Activated CD8-positive, alpha-beta T cell treated with anti-CD3 and anti-CD28 coated beads, Interleukin-2, amount 10 ng/mL, durations not matched to agents 7 days and 5 days (primary cell): ENCODE results near the gene WNT2B. TPM values are rescaled to one million over a fixed set of nuclear protein-coding genes. Genes with fewer than 3 reads are reported as not detected.

Source experiments
- ATAC-seq: fragments of 150-1000 bp; cut with Tn5 transposase; one replicate; pipeline ENCODE4 v1.10.0; 2021; ENCODE audit warnings: moderate library complexity
- CTCF ChIA-PET: fragments of 350-600 bp; sonication (Branson Sonifier 250); formaldehyde crosslinking; loops from one replicate; lab custom pipeline; 2021; ENCODE audit warnings: antibody characterized with exemption; lab: Charles Lee
- POLR2A ChIA-PET: fragments of 350-600 bp; sonication (Branson Sonifier 250); formaldehyde crosslinking; loops from one replicate; lab custom pipeline; 2021; ENCODE audit warnings: antibody characterized with exemption; lab: Charles Lee
- DNase-seq: peaks from one replicate; pipeline ENCODE4 v3.0.0-alpha.2; 2020
- H3K27ac Mint-ChIP-seq: one replicate; pipeline ENCODE4 v1.8.0; 2021; ENCODE audit warnings: mild to moderate bottlenecking, mixed read lengths
- H3K27me3 Mint-ChIP-seq: one replicate; pipeline ENCODE4 v1.8.0; 2021; ENCODE audit warnings: low read depth, mixed read lengths
- H3K36me3 Mint-ChIP-seq: one replicate; pipeline ENCODE4 v1.8.0; 2021; ENCODE audit warnings: low read depth, mixed read lengths
- H3K4me1 Mint-ChIP-seq: one replicate; pipeline ENCODE4 v1.8.0; 2021; ENCODE audit warnings: low read depth, mixed read lengths
- H3K4me3 Mint-ChIP-seq: one replicate; pipeline ENCODE4 v1.8.0; 2021; ENCODE audit warnings: mild to moderate bottlenecking, mixed read lengths
- H3K9me3 Mint-ChIP-seq: one replicate; pipeline ENCODE4 v1.8.0; 2022; ENCODE audit warnings: mixed read lengths; ENCODE audit not compliant: insufficient read depth
- total RNA-seq, 2 experiments: library from RNA; stranded (reverse); gene quantifications; one replicate each; pipeline ENCODE4 v1.2.3, GENCODE V29; 2021

Gene WNT2B
- total RNA-seq, 2 experiments from 2014 or later = not detected

GRCh38 chr1:112514901-112515300 lies 6.1 kb downstream of the WNT2B start:
- H3K9me3 Mint-ChIP-seq = no peaks in the 10 kb centered on the region
- H3K4me1 Mint-ChIP-seq = peaks cover 1% of the 10 kb centered on the region
- ChIA-PET POLR2A (no interaction called here), CTCF (interaction anchor here (1.6 kb wide), 1 partner anchor 13 kb away, joined by 6 read pairs; no protein-coding TSS in a partner anchor)
- H3K4me3 Mint-ChIP-seq = no peak overlapping the region
- H3K27me3 Mint-ChIP-seq = peaks cover 15% of the 10 kb centered on the region
- H3K36me3 Mint-ChIP-seq = no peaks in the 10 kb centered on the region
- no peak for DNase-seq
- ATAC-seq = no peak
- H3K27ac Mint-ChIP-seq = no peak overlapping the region

DNA sequence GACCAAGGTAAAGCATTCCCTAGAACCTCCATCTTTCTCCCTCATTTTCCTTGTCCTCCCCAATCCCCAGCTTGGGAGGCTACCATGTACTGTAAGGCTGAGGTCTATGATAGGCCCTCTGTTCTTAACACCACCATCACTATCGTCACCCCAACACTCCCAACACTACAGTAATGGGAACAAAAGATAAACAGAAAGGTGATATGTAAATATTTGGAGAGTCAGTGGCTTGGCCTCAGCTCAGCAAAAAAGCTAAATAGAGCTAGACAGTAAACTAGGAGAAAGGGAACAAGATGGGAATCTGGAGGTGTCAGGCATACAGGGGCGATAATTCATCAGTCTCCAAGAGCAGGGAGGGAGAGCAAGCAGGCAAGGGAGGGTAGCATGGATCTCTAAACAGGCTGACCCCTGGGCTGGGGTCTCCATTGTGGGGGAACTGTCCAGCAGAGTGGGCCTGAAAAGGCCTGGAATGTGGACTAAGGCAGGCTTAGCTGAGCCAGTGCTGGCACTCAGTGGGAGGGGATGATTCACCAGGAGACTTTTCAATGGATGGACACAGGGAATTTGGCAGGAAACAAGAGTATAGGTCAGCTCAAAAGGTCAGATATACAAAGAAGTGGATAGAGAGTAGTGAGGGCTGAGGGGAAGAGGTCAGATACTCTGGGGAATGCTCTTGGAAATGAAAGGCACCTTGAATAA lies 6.7 kb downstream of the WNT2B start:
- no peak for DNase-seq
- H3K4me3 Mint-ChIP-seq = no peak overlapping the region
- ChIA-PET CTCF (interaction anchor here (1.6 kb wide), 1 partner anchor 13 kb away, joined by 6 read pairs; no protein-coding TSS in a partner anchor), POLR2A (no interaction called here)
- H3K36me3 Mint-ChIP-seq = no peaks in the 10 kb centered on the region
- H3K4me1 Mint-ChIP-seq = peaks cover 1% of the 10 kb centered on the region
- no peak for ATAC-seq
- H3K27me3 Mint-ChIP-seq = peaks cover 9% of the 10 kb centered on the region
- no peak overlapping the region for H3K27ac Mint-ChIP-seq
- H3K9me3 Mint-ChIP-seq = no peaks in the 10 kb centered on the region

DNA sequence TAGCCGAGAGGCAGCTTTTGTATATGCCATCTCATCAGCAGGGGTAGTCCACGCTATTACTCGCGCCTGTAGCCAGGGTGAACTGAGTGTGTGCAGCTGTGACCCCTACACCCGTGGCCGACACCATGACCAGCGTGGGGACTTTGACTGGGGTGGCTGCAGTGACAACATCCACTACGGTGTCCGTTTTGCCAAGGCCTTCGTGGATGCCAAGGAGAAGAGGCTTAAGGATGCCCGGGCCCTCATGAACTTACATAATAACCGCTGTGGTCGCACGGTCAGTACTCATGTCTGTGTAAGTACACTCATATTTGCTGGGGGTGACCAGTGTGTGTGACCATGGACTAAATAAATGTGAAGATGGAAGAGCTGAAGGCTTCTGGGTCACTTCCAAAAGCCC lies 7.4 kb downstream of the WNT2B start:
- no peak overlapping the region for H3K4me3 Mint-ChIP-seq
- ATAC-seq = no peak
- peaks cover 4% of the 10 kb centered on the region for H3K27me3 Mint-ChIP-seq
- no peak overlapping the region for H3K27ac Mint-ChIP-seq
- CTCF ChIA-PET = no interaction called here
- no peaks in the 10 kb centered on the region for H3K36me3 Mint-ChIP-seq
- POLR2A ChIA-PET = no interaction called here
- H3K9me3 Mint-ChIP-seq = no peaks in the 10 kb centered on the region
- H3K4me1 Mint-ChIP-seq = peaks cover 1% of the 10 kb centered on the region
- DNase-seq = no peak

- ATAC-seq (no peak), DNase-seq (no peak)
- ChIA-PET CTCF (no interaction called here), POLR2A (no interaction called here)
- no peaks in the 10 kb centered on the region for H3K27me3 Mint-ChIP-seq
- peaks cover 1% of the 10 kb centered on the region for H3K4me1 Mint-ChIP-seq
- H3K9me3 Mint-ChIP-seq = no peaks in the 10 kb centered on the region
- H3K4me3 Mint-ChIP-seq = no peak overlapping the region
- H3K27ac Mint-ChIP-seq = no peak overlapping the region
- H3K36me3 Mint-ChIP-seq = no peaks in the 10 kb centered on the region
Observed at GRCh38 chr1:112517231-112517630, 8.5 kb downstream of the WNT2B start.

- DNase-seq = no peak
- Mint-ChIP-seq H3K27me3 (no peaks in the 10 kb centered on the region), H3K36me3 (no peaks in the 10 kb centered on the region), H3K27ac (no peak overlapping the region), H3K4me1 (no peaks in the 10 kb centered on the region), H3K4me3 (no peak overlapping the region), H3K9me3 (no peaks in the 10 kb centered on the region)
- ATAC-seq = no peak
- POLR2A ChIA-PET = no interaction called here
- CTCF ChIA-PET = no interaction called here
Observed at GRCh38 chr1:112517646-112518045, 8.9 kb downstream of the WNT2B start.

DNA sequence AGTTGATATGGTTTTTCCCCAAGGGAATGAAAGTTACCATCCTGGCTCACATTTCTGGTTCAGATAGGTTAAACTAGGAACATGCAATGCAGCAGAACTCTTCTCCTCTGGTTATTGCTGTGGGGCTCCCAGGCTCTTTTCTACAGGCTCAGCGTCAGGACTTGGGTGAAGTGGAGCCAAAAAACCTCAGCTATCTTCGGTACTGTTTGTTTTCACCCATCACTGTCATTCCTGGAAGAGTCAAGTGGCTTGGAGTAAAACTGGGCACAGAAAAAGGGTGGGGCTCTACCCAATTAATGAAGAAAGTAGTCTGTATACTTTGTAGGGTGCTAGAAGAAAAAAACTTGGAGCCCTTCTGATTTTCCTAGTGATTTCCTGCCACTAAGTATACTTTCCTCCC lies 9.4 kb downstream of the WNT2B start:
- CTCF ChIA-PET = no interaction called here
- H3K9me3 Mint-ChIP-seq = no peaks in the 10 kb centered on the region
- no peaks in the 10 kb centered on the region for H3K4me1 Mint-ChIP-seq
- H3K36me3 Mint-ChIP-seq = no peaks in the 10 kb centered on the region
- POLR2A ChIA-PET = no interaction called here
- no peak for DNase-seq
- no peak for ATAC-seq
- no peaks in the 10 kb centered on the region for H3K27me3 Mint-ChIP-seq
- no peak overlapping the region for H3K4me3 Mint-ChIP-seq
- H3K27ac Mint-ChIP-seq = no peak overlapping the region

DNA sequence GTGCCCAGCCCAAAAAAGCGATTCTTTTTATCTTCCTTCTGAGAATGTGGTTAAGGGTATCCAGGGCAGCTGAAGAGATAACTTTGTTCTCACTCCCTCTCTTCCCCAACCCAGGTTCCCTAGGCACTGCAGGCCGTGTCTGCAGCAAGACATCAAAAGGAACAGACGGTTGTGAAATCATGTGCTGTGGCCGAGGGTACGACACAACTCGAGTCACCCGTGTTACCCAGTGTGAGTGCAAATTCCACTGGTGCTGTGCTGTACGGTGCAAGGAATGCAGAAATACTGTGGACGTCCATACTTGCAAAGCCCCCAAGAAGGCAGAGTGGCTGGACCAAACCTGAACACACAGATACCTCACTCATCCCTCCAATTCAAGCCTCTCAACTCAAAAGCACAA lies 11.4 kb downstream of the WNT2B start:
- ChIA-PET POLR2A (no interaction called here), CTCF (interaction anchor here (1.6 kb wide), 1 partner anchor 8 kb away, joined by 3 read pairs; no protein-coding TSS in a partner anchor)
- no peaks in the 10 kb centered on the region for H3K36me3 Mint-ChIP-seq
- ATAC-seq (no peak), DNase-seq (no peak)
- no peaks in the 10 kb centered on the region for H3K9me3 Mint-ChIP-seq
- no peaks in the 10 kb centered on the region for H3K27me3 Mint-ChIP-seq
- H3K27ac Mint-ChIP-seq = no peak overlapping the region
- H3K4me1 Mint-ChIP-seq = no peaks in the 10 kb centered on the region
- H3K4me3 Mint-ChIP-seq = no peak overlapping the region

DNA sequence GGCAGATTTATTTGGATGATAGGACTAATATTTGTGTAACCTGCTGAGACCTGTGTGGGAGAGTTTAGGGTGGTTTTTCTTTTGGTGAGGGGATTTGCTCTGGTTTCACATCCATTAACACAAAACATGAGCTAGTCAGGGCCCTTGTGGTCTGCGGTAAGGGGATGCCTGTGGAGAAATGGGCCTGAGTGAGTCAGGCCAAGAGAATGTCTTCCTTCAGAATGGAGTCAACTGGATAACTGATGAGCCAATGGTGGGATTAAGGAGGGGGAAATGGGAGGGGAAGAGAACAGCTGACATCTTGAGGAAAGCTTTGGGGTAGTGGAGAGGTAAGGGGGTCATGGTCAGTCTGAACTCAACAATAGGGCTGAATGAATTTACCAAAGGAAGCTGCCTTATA lies 13.9 kb downstream of the WNT2B start:
- DNase-seq = no peak
- H3K4me1 Mint-ChIP-seq = no peaks in the 10 kb centered on the region
- H3K27ac Mint-ChIP-seq = no peak overlapping the region
- H3K36me3 Mint-ChIP-seq = no peaks in the 10 kb centered on the region
- H3K4me3 Mint-ChIP-seq = no peak overlapping the region
- CTCF ChIA-PET = interaction anchor here (1.4 to 2.4 kb wide), 2 partner anchors 20 to 91 kb away, joined by 3 to 13 read pairs; no protein-coding TSS in a partner anchor
- no peak for ATAC-seq
- H3K27me3 Mint-ChIP-seq = no peaks in the 10 kb centered on the region
- POLR2A ChIA-PET = no interaction called here
- no peaks in the 10 kb centered on the region for H3K9me3 Mint-ChIP-seq

GRCh38 chr1:112524251-112524650 lies 15.5 kb downstream of the WNT2B start:
- H3K4me1 Mint-ChIP-seq = no peaks in the 10 kb centered on the region
- H3K9me3 Mint-ChIP-seq = no peaks in the 10 kb centered on the region
- H3K27ac Mint-ChIP-seq = no peak overlapping the region
- H3K27me3 Mint-ChIP-seq = no peaks in the 10 kb centered on the region
- POLR2A ChIA-PET = no interaction called here
- no peak overlapping the region for H3K4me3 Mint-ChIP-seq
- CTCF ChIA-PET = no interaction called here
- no peak for DNase-seq
- no peak for ATAC-seq
- no peaks in the 10 kb centered on the region for H3K36me3 Mint-ChIP-seq

DNA sequence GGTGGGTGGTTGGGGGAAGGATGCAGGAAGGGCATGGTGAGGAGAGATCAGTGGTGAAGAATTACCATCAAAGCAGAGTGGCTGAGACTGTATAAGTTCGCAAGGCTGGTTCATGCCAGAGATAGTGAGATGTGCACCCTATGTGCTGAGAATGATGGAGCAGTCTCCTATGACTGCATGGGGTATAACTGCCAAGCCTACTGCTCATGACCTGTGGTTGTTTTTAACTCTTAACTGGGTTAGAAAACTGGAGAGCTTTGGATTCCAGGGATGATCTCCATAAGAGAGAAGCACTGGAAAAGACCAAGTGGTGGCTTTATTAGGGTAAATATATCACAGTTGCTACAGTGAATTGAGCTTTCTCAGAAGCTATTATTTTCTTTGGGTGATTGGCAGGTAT lies 16.2 kb downstream of the WNT2B start:
- no peak overlapping the region for H3K4me3 Mint-ChIP-seq
- H3K4me1 Mint-ChIP-seq = no peaks in the 10 kb centered on the region
- H3K27me3 Mint-ChIP-seq = no peaks in the 10 kb centered on the region
- ATAC-seq = no peak
- no peak for DNase-seq
- no peaks in the 10 kb centered on the region for H3K36me3 Mint-ChIP-seq
- H3K9me3 Mint-ChIP-seq = no peaks in the 10 kb centered on the region
- ChIA-PET CTCF (no interaction called here), POLR2A (no interaction called here)
- H3K27ac Mint-ChIP-seq = no peak overlapping the region

DNA sequence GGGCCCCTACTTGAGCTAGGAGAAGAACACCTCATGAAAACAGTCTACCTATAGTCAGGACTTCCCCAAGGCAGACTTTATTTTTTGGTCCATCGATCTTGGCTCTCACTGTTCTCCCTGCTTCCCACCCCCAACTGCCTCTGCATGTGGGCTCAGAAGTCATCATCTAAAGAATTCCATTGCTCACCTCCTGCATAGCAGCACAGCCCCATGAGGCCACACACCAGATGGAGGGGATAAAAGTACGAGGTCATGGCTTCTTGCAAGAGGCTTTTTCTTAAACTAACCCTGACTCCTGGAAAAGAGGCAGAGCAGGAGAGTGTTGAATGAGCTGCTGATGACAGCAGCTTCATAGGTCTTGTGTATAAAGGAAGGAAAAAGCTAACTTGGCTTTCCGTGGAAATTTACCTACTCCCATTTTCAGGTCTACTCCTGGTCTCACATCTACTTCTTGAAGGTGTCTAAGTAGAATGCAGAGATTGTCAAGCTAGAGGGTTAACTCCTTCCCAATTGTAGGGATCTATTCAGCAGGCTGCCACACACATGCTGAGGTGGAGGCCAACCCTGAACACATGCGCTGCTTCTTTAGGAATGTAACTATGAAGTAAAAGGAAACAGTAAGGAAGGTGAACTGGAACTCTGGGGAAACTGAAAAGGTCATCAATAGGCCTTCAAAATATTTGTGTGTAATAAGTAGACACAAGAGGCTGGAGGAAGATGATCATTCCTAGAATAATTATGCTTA lies 18.7 kb downstream of the WNT2B start:
- POLR2A ChIA-PET = no interaction called here
- H3K36me3 Mint-ChIP-seq = no peaks in the 10 kb centered on the region

DNA sequence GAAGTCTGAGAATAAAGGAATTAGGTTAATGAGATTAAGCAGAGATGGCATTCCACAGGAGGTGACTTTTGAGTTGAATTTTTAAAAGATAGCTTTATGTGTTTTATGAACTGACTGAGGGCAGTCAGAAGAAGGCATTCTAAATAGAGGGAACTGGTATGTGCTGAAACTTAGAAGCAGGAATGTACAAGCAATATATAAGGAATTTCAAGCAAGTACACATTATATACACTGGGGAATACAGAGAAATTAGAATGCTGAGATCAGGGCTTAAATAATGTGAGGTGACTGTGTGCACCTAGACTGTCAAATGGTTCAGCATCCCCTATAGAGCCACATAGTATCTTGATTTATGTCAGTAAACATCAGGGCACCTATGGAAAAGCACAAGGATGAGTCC lies 19.3 kb downstream of the WNT2B start:
- no peak for ATAC-seq
- DNase-seq = no peak
- CTCF ChIA-PET = interaction anchor here (1.1 kb wide), 1 partner anchor 26 kb away, joined by 3 read pairs; no protein-coding TSS in a partner anchor
- Mint-ChIP-seq H3K9me3 (no peaks in the 10 kb centered on the region), H3K27me3 (no peaks in the 10 kb centered on the region), H3K4me1 (no peaks in the 10 kb centered on the region), H3K36me3 (no peaks in the 10 kb centered on the region), H3K4me3 (no peak overlapping the region), H3K27ac (no peak overlapping the region)
- POLR2A ChIA-PET = no interaction called here

More for the DNA sequence above, 18.7 kb downstream of the WNT2B start:
- no peaks in the 10 kb centered on the region for H3K27me3 Mint-ChIP-seq
- no peaks in the 10 kb centered on the region for H3K9me3 Mint-ChIP-seq
- no peaks in the 10 kb centered on the region for H3K4me1 Mint-ChIP-seq
- no peak overlapping the region for H3K4me3 Mint-ChIP-seq
- H3K27ac Mint-ChIP-seq = no peak overlapping the region
- CTCF ChIA-PET = interaction anchor here (0.7 to 1.1 kb wide), 2 partner anchors 26 to 83 kb away, joined by 3 read pairs; no protein-coding TSS in a partner anchor
- ATAC-seq = no peak
- no peak for DNase-seq
